T-helper 2 cell (primary cell): ENCODE measurements around the gene SGCA.

Experiments used
- DNase-seq, 5 experiments: peaks; one replicate each; pipeline versions ENCODE4 v3.0.0 to v3.0.0-alpha.2; 2012 to 2022

SGCA gene

DNA sequence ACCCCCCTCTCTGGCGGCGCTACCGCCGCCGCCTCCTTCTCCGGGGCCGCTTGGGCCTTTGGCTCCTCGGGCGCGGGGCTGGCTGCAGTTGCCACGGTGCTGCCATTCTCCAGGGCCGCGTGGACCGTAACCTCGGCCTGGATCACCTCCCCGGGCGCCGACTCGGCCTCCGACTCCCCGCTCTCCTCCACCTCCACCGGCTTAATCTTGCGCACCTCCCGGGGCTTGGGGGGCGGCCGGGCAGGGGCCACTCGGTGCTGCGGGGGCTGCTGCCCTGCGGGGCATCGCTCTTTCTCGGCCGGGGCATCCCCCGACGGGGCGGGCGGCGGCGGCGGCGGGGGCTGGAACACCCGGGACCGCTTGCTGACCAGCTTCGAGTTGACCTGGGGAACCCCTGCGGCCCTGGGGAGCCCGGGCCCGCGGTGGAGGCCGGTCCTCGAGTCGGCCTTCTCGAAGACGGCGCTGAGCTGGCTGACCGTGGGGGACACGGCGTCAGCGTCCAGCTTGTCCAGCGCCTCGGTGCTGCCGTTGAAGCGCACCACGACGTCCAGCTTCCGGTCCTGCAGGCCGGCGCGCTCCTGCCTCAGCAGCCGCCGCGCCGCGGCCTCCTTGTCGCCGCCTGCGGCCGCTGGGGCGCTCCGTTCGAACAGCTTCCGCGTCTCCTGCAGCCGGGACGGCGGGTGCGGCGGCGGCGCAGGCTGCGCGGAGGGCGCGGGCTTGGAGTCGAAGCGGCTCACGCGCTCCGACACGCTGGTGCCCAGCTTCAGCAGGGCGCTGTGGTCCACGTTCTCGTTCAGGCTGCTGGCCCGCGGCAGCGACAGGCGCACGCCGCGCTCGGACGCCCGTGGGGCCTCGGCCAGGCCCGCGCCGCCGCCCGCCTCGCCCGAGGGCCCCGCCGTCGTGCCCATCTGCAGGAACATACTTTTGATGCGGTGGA, 16.1 kb upstream of the SGCA start:
- DNase-seq, result peak in 4 of 5 experiments; percentile 34 to 77 (median 54)

GRCh38 chr17:50150354-50151040, 15.3 kb upstream of the SGCA start, which contains the start of gene PPP1R9B:
PPP1R9B (minus strand) TSS chr17:50150677; CDS start chr17:50150513, 164 bp downstream.
- no peak for DNase-seq

- DNase-seq, result peak; percentile 69 to 94 (median 81)
These were observed 14.5 kb upstream of the SGCA start for GRCh38 chr17:50151041-50151936.

- DNase-seq, result peak in 4 of 5 experiments; percentile 19 to 79 (median 38)
These were observed 13.8 kb upstream of the SGCA start for GRCh38 chr17:50151937-50152547.

DNA sequence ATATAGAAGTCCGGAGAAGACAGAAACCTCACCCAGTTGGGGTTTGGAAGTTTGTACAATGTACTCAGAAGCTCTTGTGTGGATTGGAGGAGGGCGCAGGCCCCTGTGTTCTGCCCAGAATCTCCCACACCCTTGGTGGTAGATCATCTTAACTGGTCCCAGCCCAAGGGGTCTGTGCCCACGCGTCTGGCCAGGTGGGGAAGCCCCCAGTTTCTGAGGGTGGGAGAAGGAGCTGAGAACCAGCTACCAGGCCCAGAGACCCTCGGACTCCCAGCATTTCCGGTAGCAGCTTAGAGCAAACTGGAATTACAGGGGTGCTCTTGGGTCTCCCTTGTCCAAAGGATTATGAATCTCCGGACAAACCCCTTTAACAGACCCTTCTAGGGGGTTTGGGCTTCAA, 13.1 kb upstream of the SGCA start:
- DNase-seq, result no peak

GRCh38 chr17:50153650-50154575, 11.9 kb upstream of the SGCA start:
- DNase-seq, result no peak

GRCh38 chr17:50154604-50155003, 11.2 kb upstream of the SGCA start:
- DNase-seq, result no peak

DNA sequence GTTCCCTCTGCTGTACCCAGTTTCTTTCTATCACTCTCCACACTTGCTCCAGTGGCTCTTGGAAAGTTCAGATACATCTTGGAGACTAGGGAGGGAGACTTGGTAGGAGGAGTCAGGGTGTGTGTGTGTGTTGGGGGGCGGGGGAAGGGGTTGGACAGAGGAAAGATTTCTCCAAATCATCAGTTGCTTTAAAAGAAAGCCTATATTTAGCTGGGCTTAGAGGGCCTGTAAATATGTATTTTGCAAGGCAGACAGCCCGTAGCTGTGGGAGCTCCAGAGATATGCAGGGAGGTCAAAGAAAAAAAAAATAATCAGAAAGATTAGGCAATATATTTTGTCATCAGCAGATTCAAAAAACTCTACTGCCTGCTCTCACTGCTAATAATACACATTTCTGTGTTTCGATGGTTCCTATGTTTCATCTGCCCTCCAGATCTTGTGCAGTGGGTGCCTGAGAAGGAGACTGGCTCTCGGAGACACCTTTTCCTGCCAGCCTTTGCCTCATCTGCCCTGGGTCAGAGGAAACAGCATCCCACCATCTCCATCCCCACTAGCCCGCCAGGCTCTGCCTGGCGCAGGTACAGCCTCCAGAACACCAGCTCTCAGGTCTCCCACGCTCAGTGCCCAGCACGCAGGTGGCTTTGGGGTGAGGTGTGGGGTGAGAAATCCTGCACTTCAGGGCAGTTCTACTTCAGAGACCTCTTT, 10.5 kb upstream of the SGCA start:
- no peak for DNase-seq

GRCh38 chr17:50157891-50158290, 7.9 kb upstream of the SGCA start:
- DNase-seq, result peak in 1 of 5 experiments; percentile 77

- DNase-seq, result peak; percentile 88 to 95 (median 93)
These were observed 4.5 kb upstream of the SGCA start for GRCh38 chr17:50161023-50161910.

DNA sequence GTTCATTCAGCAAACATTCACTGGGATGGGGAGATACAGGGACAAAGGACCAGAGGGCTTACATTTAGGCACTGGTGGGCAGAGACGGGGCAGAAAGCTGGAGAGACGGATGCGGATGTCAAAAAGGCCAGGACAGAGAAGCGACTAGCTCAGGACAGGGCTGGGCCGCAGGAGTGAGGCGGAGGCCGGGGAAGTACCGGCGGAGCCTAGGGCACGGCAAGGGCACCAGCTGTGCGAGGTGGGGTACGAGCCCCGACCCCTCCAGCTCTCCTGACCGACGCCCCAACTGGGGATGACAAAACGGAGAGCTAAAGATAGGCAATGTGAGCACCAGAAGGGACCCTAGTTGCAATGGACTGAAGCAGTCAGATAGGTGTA, 3.9 kb upstream of the SGCA start:
- no peak for DNase-seq

- DNase-seq, result no peak
These were observed 3.1 kb upstream of the SGCA start for GRCh38 chr17:50162466-50163254.

- DNase-seq, result no peak
These were observed 1.7 kb upstream of the SGCA start for GRCh38 chr17:50163843-50164696.

- no peak for DNase-seq
These were observed 1.2 kb upstream of the SGCA start for GRCh38 chr17:50164697-50164988.

DNA sequence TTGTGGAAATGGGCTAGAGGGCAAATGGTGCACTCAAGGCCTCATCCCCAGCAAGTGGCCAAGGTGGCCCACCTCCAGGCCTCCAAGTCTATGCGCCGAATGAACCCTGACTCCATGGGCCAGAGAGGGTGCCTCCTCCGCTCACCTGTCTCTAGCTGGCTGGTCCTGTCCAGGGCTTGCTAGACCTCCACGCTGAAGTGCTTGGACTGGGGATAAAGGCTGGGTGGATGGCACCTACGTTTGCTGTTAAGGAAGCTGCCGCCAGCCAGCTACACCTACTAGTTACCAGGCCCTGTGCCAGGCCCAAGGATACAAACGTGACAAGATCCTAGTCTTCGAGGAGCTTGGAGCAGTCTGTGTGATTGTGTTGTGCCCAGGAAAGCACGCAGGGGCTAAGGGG, 739 bp upstream of the SGCA start:
- no peak for DNase-seq

- DNase-seq, result no peak
These were observed 339 bp upstream of the SGCA start for GRCh38 chr17:50165466-50165865.

DNA sequence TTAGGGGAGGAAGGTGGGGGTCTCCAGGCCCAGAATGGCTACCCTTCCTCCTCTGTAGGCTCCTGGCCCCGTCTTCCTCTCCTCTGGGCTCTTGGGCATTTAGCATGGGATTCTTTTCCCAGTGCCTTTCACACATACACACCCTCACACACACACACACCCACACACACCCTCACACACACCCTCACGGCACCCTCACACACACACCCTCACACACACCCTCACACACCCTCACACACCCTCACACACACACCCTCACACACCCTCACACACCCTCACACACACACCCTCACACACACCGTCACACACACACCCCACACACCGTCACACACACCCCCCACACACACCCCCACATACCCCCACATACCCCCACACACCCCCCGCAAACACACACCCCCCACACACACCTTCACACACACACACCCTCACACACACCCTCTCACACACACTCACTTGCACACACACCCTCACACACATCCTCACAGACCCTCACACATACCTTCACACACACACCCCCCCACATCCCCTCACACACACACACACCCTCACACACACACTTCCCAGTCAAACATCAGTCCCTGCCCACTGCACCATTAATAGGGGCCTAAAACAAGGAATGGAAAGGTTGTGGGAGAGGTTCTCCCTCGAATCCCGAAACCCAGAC, 845 bp downstream of the SGCA start:
- no peak for DNase-seq
